ENCODE results near the gene SP5.

SP5 gene

GRCh38 chr2:170685591-170685990 is 29.5 kb upstream of the SP5 start:
- Histone ChIP-seq H3K36me3 (ENCODE audit: insufficient read depth, low read length) (no peaks in the 10 kb centered on the region), H3K4me1 (ENCODE audit: control insufficient read depth, insufficient read depth, low read length, unreplicated experiment) (no peaks in the 10 kb centered on the region), H3K27me3 (ENCODE audit: insufficient read depth, low read length) (peaks cover 9% of the 10 kb centered on the region), H3K4me3 (ENCODE audit: low read depth, low read length) (no peak overlapping the region), H2AFZ (ENCODE audit: low read length, unreplicated experiment) (no peak overlapping the region), H3K27ac (ENCODE audit: low read depth, low read length) (no peak overlapping the region), H3K79me2 (ENCODE audit: control insufficient read depth, insufficient read depth, low read length, unreplicated experiment) (no peaks in the 10 kb centered on the region)

DNA sequence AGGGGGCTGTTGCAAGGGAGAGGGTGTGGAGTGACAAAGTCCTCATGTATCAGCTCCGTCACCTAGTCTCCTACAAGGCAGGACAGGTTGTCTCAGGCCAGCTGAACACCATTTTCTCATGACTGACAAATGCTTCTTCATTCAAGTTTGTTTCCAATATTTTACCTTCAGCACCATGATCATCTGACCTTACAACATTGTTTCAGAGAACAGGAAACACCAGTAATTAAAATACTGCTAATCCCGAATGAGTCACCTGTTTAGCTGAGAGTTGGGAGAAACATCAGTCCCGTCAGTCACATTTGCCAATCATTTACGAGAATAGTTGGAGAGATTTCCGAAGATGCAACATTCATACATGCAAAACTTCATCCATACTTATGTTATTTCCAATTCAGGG is 25.7 kb upstream of the SP5 start:
- H3K36me3 ChIP-seq (ENCODE audit: insufficient read depth, low read length): no peaks in the 10 kb centered on the region
- no peak overlapping the region for H3K4me3 ChIP-seq (ENCODE audit: low read depth, low read length)
- H3K79me2 ChIP-seq (ENCODE audit: control insufficient read depth, insufficient read depth, low read length, unreplicated experiment): no peaks in the 10 kb centered on the region
- H2AFZ ChIP-seq (ENCODE audit: low read length, unreplicated experiment): no peak overlapping the region
- peaks cover 26% of the 10 kb centered on the region for H3K27me3 ChIP-seq (ENCODE audit: insufficient read depth, low read length)
- H3K4me1 ChIP-seq (ENCODE audit: control insufficient read depth, insufficient read depth, low read length, unreplicated experiment): no peaks in the 10 kb centered on the region
- no peak overlapping the region for H3K27ac ChIP-seq (ENCODE audit: low read depth, low read length)

GRCh38 chr2:170690640-170691039 is 24.5 kb upstream of the SP5 start:
- no peak overlapping the region for H3K27ac ChIP-seq (ENCODE audit: low read depth, low read length)
- H3K27me3 ChIP-seq (ENCODE audit: insufficient read depth, low read length): peaks cover 23% of the 10 kb centered on the region
- H3K79me2 ChIP-seq (ENCODE audit: control insufficient read depth, insufficient read depth, low read length, unreplicated experiment): no peaks in the 10 kb centered on the region
- H3K36me3 ChIP-seq (ENCODE audit: insufficient read depth, low read length): no peaks in the 10 kb centered on the region
- H3K4me1 ChIP-seq (ENCODE audit: control insufficient read depth, insufficient read depth, low read length, unreplicated experiment): no peaks in the 10 kb centered on the region
- H2AFZ ChIP-seq (ENCODE audit: low read length, unreplicated experiment): no peak overlapping the region
- no peak overlapping the region for H3K4me3 ChIP-seq (ENCODE audit: low read depth, low read length)

DNA sequence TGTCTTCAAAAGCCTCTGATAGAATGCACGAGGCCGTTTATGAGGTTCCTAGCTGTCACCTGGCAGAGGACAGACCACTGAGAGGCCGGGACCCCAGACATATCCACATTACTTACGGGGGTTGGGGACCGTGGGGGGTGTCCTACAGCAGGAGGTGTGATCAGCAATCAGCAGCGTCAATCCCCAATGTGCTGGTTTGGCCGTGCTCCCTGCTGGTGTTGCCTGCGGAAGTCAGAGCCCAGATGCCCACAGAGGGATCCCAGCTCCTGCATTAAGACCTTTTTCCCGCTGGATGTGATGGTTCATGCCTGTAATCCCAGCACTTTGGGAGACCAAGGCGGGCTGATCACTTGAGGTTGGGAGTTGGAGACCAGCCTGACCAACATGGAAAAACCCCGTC is 20.8 kb upstream of the SP5 start:
- no peaks in the 10 kb centered on the region for H3K36me3 ChIP-seq (ENCODE audit: insufficient read depth, low read length)
- H3K79me2 ChIP-seq (ENCODE audit: control insufficient read depth, insufficient read depth, low read length, unreplicated experiment): no peaks in the 10 kb centered on the region
- H2AFZ ChIP-seq (ENCODE audit: low read length, unreplicated experiment): no peak overlapping the region
- no peak overlapping the region for H3K4me3 ChIP-seq (ENCODE audit: low read depth, low read length)
- H3K27ac ChIP-seq (ENCODE audit: low read depth, low read length): no peak overlapping the region
- H3K27me3 ChIP-seq (ENCODE audit: insufficient read depth, low read length): peaks cover 20% of the 10 kb centered on the region
- no peaks in the 10 kb centered on the region for H3K4me1 ChIP-seq (ENCODE audit: control insufficient read depth, insufficient read depth, low read length, unreplicated experiment)

GRCh38 chr2:170695521-170696410 is 19.4 kb upstream of the SP5 start:
- H3K79me2 ChIP-seq (ENCODE audit: control insufficient read depth, insufficient read depth, low read length, unreplicated experiment): no peaks in the 10 kb centered on the region
- peaks cover 24% of the 10 kb centered on the region for H3K27me3 ChIP-seq (ENCODE audit: insufficient read depth, low read length)
- no peaks in the 10 kb centered on the region for H3K4me1 ChIP-seq (ENCODE audit: control insufficient read depth, insufficient read depth, low read length, unreplicated experiment)
- H3K4me3 ChIP-seq (ENCODE audit: low read depth, low read length): no peak overlapping the region
- H2AFZ ChIP-seq (ENCODE audit: low read length, unreplicated experiment): no peak overlapping the region
- no peak overlapping the region for H3K27ac ChIP-seq (ENCODE audit: low read depth, low read length)
- no peaks in the 10 kb centered on the region for H3K36me3 ChIP-seq (ENCODE audit: insufficient read depth, low read length)

DNA sequence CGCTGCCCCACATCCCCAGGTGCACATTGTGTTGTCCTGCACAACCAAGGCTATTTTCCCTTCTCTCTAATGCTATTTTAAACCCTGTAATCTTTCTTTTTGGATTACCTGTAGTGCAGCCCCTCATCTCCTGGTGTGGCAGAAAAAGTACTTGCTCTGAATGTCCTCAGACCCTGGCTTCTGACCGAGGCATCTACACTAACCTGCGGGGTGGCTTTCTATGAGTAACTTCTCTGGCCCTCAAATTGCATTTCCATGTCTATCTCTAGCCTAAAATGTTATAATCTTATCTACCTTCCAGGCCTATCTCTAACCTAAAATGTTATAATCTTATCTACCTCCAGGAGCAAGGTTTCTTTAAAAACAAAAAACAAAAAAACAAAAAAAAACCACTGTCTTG is 18.2 kb upstream of the SP5 start:
- H3K4me1 ChIP-seq (ENCODE audit: control insufficient read depth, insufficient read depth, low read length, unreplicated experiment): no peaks in the 10 kb centered on the region
- H3K27me3 ChIP-seq (ENCODE audit: insufficient read depth, low read length): peaks cover 24% of the 10 kb centered on the region
- no peaks in the 10 kb centered on the region for H3K36me3 ChIP-seq (ENCODE audit: insufficient read depth, low read length)
- H2AFZ ChIP-seq (ENCODE audit: low read length, unreplicated experiment): no peak overlapping the region
- H3K4me3 ChIP-seq (ENCODE audit: low read depth, low read length): no peak overlapping the region
- H3K27ac ChIP-seq (ENCODE audit: low read depth, low read length): no peak overlapping the region
- H3K79me2 ChIP-seq (ENCODE audit: control insufficient read depth, insufficient read depth, low read length, unreplicated experiment): no peaks in the 10 kb centered on the region

- no peaks in the 10 kb centered on the region for H3K4me1 ChIP-seq (ENCODE audit: control insufficient read depth, insufficient read depth, low read length, unreplicated experiment)
- H3K36me3 ChIP-seq (ENCODE audit: insufficient read depth, low read length): no peaks in the 10 kb centered on the region
- no peak overlapping the region for H2AFZ ChIP-seq (ENCODE audit: low read length, unreplicated experiment)
- peaks cover 47% of the 10 kb centered on the region for H3K27me3 ChIP-seq (ENCODE audit: insufficient read depth, low read length)
- H3K79me2 ChIP-seq (ENCODE audit: control insufficient read depth, insufficient read depth, low read length, unreplicated experiment): no peaks in the 10 kb centered on the region
- no peak overlapping the region for H3K4me3 ChIP-seq (ENCODE audit: low read depth, low read length)
- H3K27ac ChIP-seq (ENCODE audit: low read depth, low read length): no peak overlapping the region
These were observed 14.1 kb upstream of the SP5 start for GRCh38 chr2:170701011-170701410.

DNA sequence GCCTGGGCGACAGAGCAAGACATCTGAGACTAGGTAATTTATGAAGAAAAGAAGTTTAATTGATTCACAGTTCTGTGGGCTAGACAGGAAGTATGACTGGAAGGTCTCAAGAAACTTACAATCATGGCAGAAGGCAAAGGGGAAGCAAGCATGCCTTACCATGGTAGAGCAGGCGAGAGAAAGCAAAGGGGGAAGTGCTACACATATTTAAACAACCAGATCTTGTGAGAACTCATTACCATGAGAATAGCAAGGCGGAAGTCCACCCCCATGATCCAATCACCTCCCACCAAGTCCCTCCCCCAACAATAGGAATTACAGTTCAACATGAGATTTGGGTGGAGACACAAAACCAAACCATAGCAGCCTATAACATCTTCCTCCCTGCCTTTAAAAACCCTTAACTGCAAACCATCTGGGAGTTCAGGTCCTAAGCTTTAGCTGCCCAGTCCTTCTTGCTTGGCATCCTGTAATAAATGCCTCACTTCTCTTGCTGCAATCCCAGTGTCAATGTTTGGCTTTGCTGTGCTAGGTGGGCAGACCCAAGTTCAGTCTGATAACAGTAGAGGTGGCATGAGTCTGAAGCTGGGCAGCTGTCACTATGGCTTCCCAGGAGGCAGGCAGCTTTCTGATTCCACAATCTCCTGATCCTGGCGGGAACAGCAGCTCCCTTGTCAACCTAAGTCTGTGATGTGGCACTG is 11.2 kb upstream of the SP5 start:
- H2AFZ ChIP-seq (ENCODE audit: low read length, unreplicated experiment): no peak overlapping the region
- no peak overlapping the region for H3K4me3 ChIP-seq (ENCODE audit: low read depth, low read length)
- H3K4me1 ChIP-seq (ENCODE audit: control insufficient read depth, insufficient read depth, low read length, unreplicated experiment): no peaks in the 10 kb centered on the region
- no peak overlapping the region for H3K27ac ChIP-seq (ENCODE audit: low read depth, low read length)
- H3K79me2 ChIP-seq (ENCODE audit: control insufficient read depth, insufficient read depth, low read length, unreplicated experiment): no peaks in the 10 kb centered on the region
- H3K36me3 ChIP-seq (ENCODE audit: insufficient read depth, low read length): no peaks in the 10 kb centered on the region
- H3K27me3 ChIP-seq (ENCODE audit: insufficient read depth, low read length): peaks cover 63% of the 10 kb centered on the region

GRCh38 chr2:170707821-170708795 is 7.0 kb upstream of the SP5 start:
- H3K4me1 ChIP-seq (ENCODE audit: control insufficient read depth, insufficient read depth, low read length, unreplicated experiment): no peaks in the 10 kb centered on the region
- peaks cover 74% of the 10 kb centered on the region for H3K27me3 ChIP-seq (ENCODE audit: insufficient read depth, low read length)
- H3K36me3 ChIP-seq (ENCODE audit: insufficient read depth, low read length): no peaks in the 10 kb centered on the region
- H3K79me2 ChIP-seq (ENCODE audit: control insufficient read depth, insufficient read depth, low read length, unreplicated experiment): no peaks in the 10 kb centered on the region
- H3K27ac ChIP-seq (ENCODE audit: low read depth, low read length): no peak overlapping the region
- H2AFZ ChIP-seq (ENCODE audit: low read length, unreplicated experiment): no peak overlapping the region
- peak overlapping the region; percentile 35; the same call in 1 of the 2 replicates for H3K4me3 ChIP-seq (ENCODE audit: low read depth, low read length)

GRCh38 chr2:170710609-170710979 is 4.5 kb upstream of the SP5 start:
- no peak overlapping the region for H3K27ac ChIP-seq (ENCODE audit: low read depth, low read length)
- H3K79me2 ChIP-seq (ENCODE audit: control insufficient read depth, insufficient read depth, low read length, unreplicated experiment): no peaks in the 10 kb centered on the region
- H3K27me3 ChIP-seq (ENCODE audit: insufficient read depth, low read length): peaks cover 82% of the 10 kb centered on the region
- H3K4me1 ChIP-seq (ENCODE audit: control insufficient read depth, insufficient read depth, low read length, unreplicated experiment): no peaks in the 10 kb centered on the region
- no peaks in the 10 kb centered on the region for H3K36me3 ChIP-seq (ENCODE audit: insufficient read depth, low read length)
- no peak overlapping the region for H3K4me3 ChIP-seq (ENCODE audit: low read depth, low read length)
- H2AFZ ChIP-seq (ENCODE audit: low read length, unreplicated experiment): no peak overlapping the region
